Glutamatergic neuron (in vitro differentiated cells): ENCODE results near the gene RASA3. TPM values are rescaled to one million over a fixed set of nuclear protein-coding genes. Genes with fewer than 3 reads are reported as not detected.

ENCODE experiments used
- DNase-seq: peaks from one replicate; pipeline ENCODE4 v3.0.0; 2022
- H3K27ac Mint-ChIP-seq: one replicate; pipeline ENCODE4 v1.8.0; 2020; ENCODE audit warnings: mild to moderate bottlenecking, mixed read lengths, inconsistent platforms; ENCODE audit not compliant: unreplicated experiment
- H3K27me3 Mint-ChIP-seq: one replicate; pipeline ENCODE4 v1.8.0; 2020; ENCODE audit warnings: mild to moderate bottlenecking, moderate library complexity, mixed read lengths, inconsistent platforms; ENCODE audit not compliant: unreplicated experiment
- H3K36me3 Mint-ChIP-seq: one replicate; pipeline ENCODE4 v1.8.0; 2020; ENCODE audit warnings: mild to moderate bottlenecking, mixed read lengths, inconsistent platforms; ENCODE audit not compliant: unreplicated experiment
- H3K4me1 Mint-ChIP-seq: one replicate; pipeline ENCODE4 v1.8.0; 2020; ENCODE audit warnings: mild to moderate bottlenecking, low read depth, mixed read lengths, inconsistent platforms; ENCODE audit not compliant: unreplicated experiment
- H3K4me3 Mint-ChIP-seq: one replicate; pipeline ENCODE4 v1.8.0; 2020; ENCODE audit warnings: mild to moderate bottlenecking, mixed read lengths, inconsistent platforms; ENCODE audit not compliant: unreplicated experiment
- H3K9me3 Mint-ChIP-seq: one replicate; pipeline ENCODE4 v1.8.0; 2020; ENCODE audit warnings: mild to moderate bottlenecking, moderate library complexity, mixed read lengths, inconsistent platforms; ENCODE audit not compliant: unreplicated experiment
- CTCF ChIP-seq: fragments of 200-600 bp; sonication (generic); IDR thresholded peaks from one replicate; pipeline ENCODE4 v1.5.0; 2021; ENCODE audit not compliant: partially characterized antibody, unreplicated experiment
- total RNA-seq: library from RNA; stranded (reverse); fragmentation: NEBNext Ultra II Directional; extraction: Animal tissue kit (Norgen Biotek cat#: 25700); gene quantifications from one replicate; pipeline ENCODE4 v1.2.1, GENCODE V29; 2021; ENCODE audit not compliant: unreplicated experiment

Gene RASA3
- total RNA-seq, 1 donor from 2014 or later, result 15.2 TPM

GRCh38 chr13:114027826-114028225, 104.6 kb downstream of the RASA3 start:
- Mint-ChIP-seq H3K27me3 (peaks cover 7% of the 10 kb centered on the region), H3K4me3 (no peak overlapping the region), H3K9me3 (peaks cover 17% of the 10 kb centered on the region), H3K27ac (no peak overlapping the region), H3K4me1 (peaks cover 20% of the 10 kb centered on the region), H3K36me3 (peaks cover 5% of the 10 kb centered on the region)
- DNase-seq, result no peak
- TF ChIP-seq CTCF, result no peak

- Mint-ChIP-seq H3K27me3 (peaks cover 7% of the 10 kb centered on the region), H3K27ac (no peak overlapping the region), H3K4me3 (no peak overlapping the region), H3K36me3 (peaks cover 5% of the 10 kb centered on the region), H3K4me1 (peaks cover 20% of the 10 kb centered on the region), H3K9me3 (peaks cover 17% of the 10 kb centered on the region)
- TF ChIP-seq CTCF, result no peak
- DNase-seq, result peak; percentile 19
These were observed 105.2 kb downstream of the RASA3 start for GRCh38 chr13:114027046-114027715.

GRCh38 chr13:114026481-114026880, 105.9 kb downstream of the RASA3 start:
- Mint-ChIP-seq H3K9me3 (peaks cover 17% of the 10 kb centered on the region), H3K4me1 (peaks cover 19% of the 10 kb centered on the region), H3K4me3 (peak overlapping the region; percentile 42), H3K27me3 (peaks cover 7% of the 10 kb centered on the region), H3K27ac (peak overlapping the region; percentile 38), H3K36me3 (peaks cover 5% of the 10 kb centered on the region)
- peak; percentile 15 for DNase-seq
- no peak for TF ChIP-seq CTCF

GRCh38 chr13:114025714-114026431, 106.5 kb downstream of the RASA3 start:
- Mint-ChIP-seq H3K27me3 (peaks cover 7% of the 10 kb centered on the region), H3K27ac (peak overlapping the region; percentile 79), H3K9me3 (peaks cover 14% of the 10 kb centered on the region), H3K36me3 (peaks cover 2% of the 10 kb centered on the region), H3K4me1 (peaks cover 17% of the 10 kb centered on the region), H3K4me3 (peak overlapping the region; percentile 42)
- TF ChIP-seq CTCF, result no peak
- DNase-seq, result peak; percentile 30

DNA sequence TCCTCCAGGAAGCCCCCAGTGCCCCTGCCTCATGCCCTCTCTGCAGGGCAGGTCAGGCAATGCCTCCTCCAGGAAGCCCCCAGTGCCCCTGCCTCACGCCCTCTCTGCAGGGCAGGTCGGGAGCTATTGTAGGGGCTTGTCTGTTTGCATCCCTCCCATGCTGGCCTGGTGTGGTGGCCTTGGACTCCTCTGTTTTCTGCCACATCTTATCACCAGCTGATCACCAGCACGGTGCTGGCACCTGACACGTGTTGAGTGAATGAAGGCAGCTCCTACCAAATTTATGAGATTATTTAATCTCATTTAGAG, 107.1 kb downstream of the RASA3 start:
- Mint-ChIP-seq H3K27ac (peak overlapping the region; percentile 79), H3K4me1 (peaks cover 13% of the 10 kb centered on the region), H3K27me3 (peaks cover 7% of the 10 kb centered on the region), H3K9me3 (peaks cover 10% of the 10 kb centered on the region), H3K4me3 (no peak overlapping the region), H3K36me3 (no peaks in the 10 kb centered on the region)
- peak; percentile 12 for DNase-seq
- TF ChIP-seq CTCF, result no peak
